ENCODE data around the gene RPS3A. TPM values are rescaled to one million over a fixed set of nuclear protein-coding genes. Genes with fewer than 3 reads are reported as not detected.
"Not testable (repeated sequence)": the region's sequence is repeated elsewhere in the genome, so short reads cannot be mapped to it uniquely, and the experiment has no call there.

The RPS3A gene
- total RNA-seq (2014; rRNA removed; shearing (Covaris generic)), result 1,672 and 2,009 TPM in 2 replicates

DNA sequence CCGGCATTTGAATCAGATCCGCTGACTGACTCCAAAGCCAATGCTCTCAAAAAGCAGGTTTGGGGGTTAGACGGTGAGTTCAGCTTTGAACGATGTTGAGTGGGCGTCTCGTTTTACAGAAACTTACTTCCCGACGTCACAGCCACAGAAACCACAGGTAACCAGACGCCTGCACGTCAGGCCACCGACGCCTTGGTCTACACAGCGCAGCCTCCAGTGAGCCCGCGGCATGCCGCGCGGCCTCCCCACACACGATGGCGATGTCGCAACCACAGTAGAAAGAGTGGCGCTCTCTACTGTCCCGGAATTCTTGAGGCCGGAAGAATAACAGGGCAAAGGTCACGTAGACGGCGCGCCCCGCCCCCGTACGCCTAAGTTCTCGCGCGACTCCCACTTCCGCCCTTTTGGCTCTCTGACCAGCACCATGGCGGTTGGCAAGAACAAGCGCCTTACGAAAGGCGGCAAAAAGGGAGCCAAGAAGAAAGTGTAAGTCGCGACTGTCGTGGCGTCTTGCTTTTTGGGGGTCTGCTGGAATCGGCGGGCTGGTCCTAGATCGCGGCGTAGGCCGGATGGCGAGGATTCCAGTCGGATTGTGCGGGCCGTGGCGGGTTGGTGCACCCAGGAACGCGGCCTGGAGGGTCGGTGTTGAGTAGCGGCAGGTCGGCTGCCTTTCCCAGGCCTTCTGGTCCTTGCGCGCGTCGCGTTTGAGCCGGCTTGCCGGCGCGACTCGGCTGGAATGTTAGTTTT is at the start of gene RPS3A:
Gene RPS3A (plus strand): TSS at position 400 of the 747 bp plus-strand sequence. CDS start 25 bp downstream, at position 425.
- peak; percentile 90 for DNase-seq (ENCODE audit: low read depth)

DNA sequence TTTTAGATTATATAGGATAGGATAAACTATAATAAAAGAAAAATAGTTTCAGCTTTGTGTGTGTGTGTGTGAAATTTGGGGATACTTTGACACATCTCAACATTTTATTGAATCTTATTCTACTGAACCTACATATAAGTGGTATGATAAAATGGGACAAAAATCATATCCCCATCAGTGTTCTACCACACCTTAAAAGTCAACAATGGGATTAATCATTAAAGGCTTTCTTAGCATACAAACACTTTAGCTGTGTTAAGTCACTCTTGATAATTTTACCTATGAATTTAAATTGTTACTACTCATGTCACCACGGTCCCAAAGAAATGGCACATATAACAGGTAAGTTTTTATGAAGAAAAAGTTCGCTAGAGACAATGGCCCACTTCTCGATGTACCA is 46.6 kb upstream of the RPS3A start:
- no peak for DNase-seq (ENCODE audit: low read depth)

DNA sequence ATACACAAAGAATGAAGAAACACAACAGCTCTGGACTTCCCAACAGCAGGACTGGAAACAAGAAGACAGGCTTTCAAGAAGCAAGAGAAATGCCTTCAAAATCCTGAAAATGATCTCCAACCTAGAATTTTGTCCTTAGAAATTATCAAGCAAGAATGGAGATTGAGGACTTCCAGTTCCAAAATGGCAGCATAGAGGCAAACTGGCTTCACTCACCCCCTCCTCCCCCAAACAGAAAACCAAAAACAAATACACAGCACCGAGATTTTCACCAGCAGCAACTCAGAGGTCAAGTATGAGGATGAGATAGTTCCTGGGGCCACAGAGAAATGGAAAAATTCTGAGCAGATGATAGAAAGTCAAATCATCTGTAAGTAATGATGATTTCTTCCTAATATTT is 43.9 kb upstream of the RPS3A start:
- DNase-seq (ENCODE audit: low read depth), result peak; percentile 4

DNA sequence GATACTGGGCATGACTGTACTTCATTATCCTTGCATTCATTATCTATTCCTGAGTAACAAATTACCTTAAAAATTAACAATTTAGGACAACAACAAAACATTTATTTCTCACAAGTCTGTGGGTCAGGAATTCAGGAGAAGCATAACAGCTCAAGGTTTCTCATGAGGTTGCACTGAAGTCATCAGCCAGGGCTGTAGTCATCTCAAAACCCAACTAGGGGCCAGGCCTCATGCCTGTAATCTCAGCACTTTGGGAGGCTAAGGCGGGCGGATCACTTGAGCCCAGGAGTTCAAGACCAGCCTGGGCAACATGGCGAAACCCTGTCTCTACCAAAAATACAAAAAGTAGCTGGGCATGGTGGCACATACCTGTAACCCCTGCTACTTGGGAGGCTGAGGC is 36.3 kb upstream of the RPS3A start:
- DNase-seq (ENCODE audit: low read depth), result not testable (repeated sequence)

DNA sequence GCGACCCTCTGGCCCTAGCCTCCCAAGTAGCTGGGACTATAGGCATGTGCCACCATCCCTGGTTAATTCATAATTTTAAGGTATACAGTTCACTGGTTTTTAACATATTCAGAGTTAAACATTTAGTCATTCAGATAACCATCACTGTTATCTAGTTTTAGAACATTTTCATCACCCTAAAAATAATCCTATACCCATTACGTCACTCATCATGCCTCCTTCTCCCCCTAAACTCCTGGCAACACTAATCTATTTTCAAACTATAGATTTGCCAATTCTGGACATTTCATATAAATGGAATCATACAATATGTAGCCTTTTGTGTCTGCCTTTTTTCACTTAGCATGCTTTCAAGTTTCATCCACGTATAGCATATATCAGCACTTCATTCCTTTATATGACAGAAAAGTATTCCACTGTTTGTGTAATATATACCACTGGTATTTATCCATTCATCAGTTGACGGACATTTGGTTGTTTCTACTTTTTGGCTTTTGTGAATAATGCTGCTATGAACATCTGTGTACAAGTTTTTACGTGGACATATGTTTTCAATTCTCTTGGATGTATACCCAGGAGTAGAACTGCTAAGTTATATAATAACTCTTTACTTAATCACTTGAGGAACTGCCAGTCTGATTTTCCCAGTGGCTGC is 32.0 kb upstream of the RPS3A start:
- no peak for DNase-seq (ENCODE audit: low read depth)

DNA sequence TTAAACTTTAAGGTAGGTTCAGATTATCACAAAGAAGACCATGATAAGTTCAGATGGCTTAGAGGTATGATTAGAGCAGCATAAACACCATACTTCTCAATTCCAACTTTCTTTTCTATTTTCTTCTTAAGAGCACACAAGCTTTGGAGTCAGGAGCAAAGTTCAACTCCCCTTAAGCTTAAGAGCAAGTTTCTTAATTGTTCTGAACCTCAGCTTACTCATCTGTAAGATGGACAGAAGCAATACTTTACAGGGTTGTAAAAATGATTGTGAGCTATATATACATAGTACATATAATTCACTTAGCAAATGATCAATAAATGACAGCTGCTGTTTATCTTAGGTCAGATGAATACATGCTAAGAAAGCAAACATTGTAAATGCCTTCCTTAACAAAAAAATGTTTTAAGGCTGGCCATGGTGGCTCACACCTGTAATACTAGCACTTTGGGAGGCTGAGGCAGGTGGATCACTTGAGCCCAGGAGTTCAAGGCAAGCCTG is 25.0 kb upstream of the RPS3A start:
- no peak for DNase-seq (ENCODE audit: low read depth)

DNA sequence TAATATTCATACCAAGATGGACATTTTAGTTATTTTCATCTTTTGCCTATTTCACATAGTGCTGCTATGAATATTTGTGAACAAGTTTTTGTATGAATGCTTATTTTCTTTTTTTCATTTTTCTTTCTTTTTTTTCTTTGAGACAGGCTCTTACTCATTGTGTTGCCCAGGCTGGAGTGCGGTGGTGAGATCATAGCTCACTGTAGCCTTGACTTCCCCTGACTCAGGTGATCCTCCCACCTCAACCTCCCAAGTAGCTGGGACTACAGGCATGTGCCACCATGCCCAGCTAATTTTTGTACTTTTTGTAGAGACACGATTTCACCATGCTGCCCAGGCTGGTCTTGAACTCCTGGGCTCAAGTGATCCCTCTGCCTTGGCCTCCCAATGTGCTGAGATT is 21.4 kb upstream of the RPS3A start:
- peak; percentile 16 for DNase-seq (ENCODE audit: low read depth)

DNA sequence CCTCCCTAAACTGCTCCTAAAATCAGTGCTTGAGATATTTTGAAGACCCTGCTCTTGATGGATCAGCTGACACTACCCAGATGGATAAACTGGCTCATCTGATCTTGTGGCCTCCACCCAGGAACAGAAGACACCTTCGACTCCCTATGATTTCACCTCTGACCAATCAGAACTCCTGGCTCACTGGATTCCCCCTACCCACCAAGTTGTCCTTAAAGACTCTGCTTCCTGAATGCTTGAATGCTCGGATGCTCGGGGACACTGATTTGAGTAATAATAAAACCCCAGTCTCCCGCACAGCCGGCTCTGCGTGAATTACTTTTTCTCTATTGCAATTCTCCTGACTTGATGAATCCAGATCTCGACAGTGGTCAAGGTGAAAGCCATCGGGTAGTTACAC is 12.0 kb upstream of the RPS3A start:
- DNase-seq (ENCODE audit: low read depth), result no peak

DNA sequence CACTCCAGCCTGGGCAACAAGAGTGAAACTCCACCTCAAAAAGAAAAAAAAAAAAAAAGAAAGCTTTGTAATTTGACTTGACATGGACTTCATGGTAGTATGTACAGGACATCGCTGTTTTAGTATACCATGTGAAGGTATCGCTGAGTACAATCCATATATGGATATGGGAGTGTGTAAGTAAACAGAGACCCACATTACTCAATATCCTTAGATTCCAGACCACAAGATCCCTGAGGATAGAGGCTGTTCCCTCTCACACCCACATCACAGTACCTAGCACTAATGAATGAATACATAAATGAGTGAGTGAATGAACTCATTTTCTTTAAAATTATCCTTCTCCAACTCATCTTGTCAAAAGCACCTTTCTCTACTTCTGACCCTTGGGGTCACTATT is 8.4 kb upstream of the RPS3A start:
- DNase-seq (ENCODE audit: low read depth), result no peak

DNA sequence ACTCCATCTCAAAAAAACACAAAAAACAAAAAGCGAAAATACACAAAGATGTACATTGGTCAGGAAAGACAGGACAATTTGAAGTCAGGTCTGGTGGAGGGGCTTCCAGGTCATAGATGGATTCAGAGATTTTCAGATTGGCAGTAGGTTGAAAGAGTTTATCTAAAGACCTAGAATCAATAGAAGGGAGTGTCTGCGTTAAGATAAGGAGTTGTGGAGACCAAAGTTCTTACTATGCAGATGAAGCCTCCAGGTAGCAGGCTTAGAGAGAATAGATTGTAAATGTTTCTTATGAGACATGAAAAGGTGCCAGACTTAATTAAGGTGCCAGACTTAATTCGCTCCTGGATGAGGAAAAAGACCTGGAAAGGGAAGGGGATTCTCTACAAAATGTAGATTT is 6.9 kb upstream of the RPS3A start:
- DNase-seq (ENCODE audit: low read depth), result no peak

DNA sequence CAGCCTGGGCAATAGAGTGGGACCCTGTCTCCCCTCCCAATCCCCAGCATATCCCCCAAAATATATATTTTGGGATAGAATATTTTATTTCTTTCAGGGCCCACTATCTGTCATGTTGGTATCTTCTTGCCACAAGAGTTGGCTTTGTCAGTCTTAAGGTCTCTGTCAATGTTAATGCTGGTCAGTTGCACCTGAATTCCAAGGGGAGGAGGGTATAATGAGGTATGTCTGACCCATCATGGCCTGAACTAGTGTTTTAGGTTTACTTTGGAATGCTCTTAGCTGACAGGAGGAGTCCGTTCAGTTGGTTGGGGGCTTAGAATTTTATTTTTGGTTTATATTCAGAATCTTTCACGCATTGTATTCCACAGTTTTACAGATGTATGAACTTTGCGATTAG is 6.2 kb upstream of the RPS3A start:
- no peak for DNase-seq (ENCODE audit: low read depth)

DNA sequence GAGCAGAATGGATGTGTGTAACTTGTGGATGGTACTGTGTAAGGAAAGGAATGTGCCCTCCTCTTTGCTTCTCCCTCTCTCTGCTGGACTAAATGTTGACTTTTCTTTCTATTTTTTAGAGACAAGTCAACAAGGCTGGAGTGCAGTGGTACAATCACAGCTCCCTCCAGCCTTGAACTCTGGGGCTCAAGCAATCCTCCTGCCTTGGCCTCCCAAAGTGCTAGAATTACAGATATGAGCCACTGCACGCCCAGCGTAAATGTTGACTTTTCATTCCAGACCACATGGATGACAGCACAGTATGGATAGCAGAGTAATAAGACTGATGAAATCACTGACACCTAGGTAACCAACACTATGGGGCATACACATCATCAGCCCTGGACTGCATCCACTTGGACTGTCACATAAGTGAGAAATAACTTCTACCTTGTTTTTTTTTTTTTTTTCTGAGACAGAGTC is 5.1 kb upstream of the RPS3A start:
- DNase-seq (ENCODE audit: low read depth), result no peak

DNA sequence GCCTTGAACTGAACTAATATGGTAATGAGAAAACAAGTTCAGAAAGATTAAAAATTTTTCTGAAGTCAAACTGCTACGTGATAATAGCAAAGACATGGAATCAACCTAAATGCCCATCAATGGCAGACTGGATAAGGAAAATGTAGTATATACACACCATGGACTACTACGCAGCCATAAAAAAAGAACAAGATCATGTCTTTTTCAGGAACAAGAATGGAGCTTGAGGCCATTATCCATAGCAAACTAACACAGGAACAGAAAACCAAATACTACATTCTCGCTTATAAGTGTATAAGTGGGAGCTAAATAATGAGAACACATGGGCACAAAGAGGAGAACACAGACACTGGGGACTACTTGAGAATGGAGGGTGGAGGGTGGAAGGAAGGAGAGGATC is 4.3 kb upstream of the RPS3A start:
- no peak for DNase-seq (ENCODE audit: low read depth)

DNA sequence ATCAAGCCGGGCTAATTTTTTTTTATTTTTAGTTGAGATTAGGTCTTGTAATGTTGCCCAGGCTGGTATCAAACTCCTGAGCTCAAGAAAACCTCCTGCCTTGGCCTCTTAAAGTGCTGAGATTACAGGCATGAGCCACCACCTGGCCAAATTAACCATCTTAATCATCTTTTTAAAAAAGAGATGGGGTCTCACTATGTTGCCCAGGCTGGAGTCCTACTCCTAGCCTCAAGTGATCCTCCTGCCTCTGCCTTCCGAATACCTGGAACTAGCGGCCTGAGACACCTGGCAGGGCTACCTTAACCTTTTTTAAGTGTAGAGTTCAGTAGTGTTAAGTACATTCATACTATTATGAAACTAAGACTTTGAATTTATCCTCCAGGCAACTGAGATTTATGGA is 1.7 kb upstream of the RPS3A start:
- DNase-seq (ENCODE audit: low read depth), result no peak

DNA sequence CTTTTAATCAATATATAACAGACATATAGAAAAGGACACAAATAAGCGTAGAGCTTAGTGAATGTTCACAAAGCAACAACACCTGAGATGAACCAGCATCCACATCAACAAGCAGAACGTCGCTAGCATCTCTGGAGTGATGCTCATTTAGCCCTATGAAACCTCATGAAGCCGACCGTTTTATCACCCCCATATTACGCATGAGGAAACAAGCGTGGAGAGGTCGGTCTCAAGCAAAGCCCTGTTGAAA is 524 bp upstream of the RPS3A start:
- DNase-seq (ENCODE audit: low read depth), result no peak

DNA sequence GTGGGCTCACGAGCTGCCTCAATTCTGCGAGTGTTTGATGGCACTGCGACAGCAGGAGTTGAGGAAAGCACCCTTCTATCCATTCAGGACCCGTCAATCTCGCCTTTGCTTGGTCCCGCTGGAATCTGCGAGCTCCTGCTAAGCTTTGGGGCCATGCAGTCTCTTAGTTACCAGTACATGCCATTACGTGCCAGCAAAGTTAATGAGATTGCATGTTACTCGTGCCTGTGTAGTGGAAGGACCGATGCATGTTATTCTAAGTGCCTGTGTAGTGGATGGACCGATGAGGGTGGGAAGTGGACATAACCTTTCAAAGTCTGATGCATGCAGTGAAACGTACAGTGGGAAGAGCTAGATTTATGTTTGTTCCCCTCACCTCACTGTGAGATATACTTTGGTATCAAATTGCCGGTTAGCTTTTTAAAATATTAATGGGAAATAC is 569 bp downstream of the RPS3A start:
- peak; percentile 23 for DNase-seq (ENCODE audit: low read depth)

DNA sequence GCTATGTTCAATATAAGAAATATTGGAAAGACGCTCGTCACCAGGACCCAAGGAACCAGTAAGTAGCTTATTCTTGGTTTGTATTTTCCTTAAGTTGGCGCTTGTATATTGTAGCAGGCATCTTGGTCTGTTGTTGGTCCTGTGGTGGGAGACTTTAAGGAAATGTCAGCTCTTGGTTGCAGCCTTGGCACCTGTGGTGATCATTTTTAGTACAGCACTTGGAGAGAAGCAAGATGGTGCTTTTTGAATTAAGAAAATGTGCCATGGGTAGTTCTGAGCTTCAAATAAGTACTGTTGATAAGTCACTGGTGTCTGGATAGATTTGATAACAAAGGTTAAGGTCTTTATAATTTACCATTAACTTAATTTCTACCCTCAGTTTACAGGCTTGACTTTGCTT is 1.1 kb downstream of the RPS3A start:
- DNase-seq (ENCODE audit: low read depth), result no peak

DNA sequence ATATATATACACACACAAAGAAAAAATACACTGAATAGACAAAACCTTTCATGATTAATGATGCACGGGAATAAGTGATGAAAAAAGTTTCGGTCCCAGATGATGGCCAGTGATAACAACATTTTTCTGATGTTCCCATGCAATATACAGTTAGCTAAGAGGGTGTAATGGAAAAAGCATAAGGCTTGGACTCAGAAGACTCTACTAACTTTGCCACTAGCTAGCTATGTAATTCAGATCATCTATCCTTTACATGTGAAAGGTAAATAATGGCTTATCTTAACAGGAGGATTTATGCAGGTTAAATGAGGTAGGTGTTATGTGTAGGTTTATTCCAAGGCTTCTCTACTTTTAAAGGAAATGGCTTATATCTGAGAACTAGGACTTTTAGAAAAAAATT is 4.3 kb downstream of the RPS3A start:
- DNase-seq (ENCODE audit: low read depth), result no peak

DNA sequence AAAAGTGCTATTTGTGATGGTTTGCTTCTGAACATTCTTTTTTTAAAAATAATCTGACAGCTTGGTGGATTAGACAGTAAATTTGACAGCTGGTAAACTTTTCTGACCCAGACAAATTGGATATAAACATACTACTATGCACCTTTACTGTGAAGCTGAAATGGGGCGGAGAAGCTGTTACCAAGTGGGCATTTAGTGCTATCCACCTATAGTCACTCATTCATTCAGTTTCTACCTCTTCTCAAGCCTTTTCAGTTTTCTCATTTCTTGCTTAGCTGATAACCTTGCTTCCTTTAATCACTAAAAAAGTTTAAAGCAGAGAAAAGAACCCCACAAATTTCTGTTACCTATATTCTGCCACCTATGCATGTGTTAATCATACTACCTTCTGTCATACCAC is 5.2 kb downstream of the RPS3A start:
- no peak for DNase-seq (ENCODE audit: low read depth)

DNA sequence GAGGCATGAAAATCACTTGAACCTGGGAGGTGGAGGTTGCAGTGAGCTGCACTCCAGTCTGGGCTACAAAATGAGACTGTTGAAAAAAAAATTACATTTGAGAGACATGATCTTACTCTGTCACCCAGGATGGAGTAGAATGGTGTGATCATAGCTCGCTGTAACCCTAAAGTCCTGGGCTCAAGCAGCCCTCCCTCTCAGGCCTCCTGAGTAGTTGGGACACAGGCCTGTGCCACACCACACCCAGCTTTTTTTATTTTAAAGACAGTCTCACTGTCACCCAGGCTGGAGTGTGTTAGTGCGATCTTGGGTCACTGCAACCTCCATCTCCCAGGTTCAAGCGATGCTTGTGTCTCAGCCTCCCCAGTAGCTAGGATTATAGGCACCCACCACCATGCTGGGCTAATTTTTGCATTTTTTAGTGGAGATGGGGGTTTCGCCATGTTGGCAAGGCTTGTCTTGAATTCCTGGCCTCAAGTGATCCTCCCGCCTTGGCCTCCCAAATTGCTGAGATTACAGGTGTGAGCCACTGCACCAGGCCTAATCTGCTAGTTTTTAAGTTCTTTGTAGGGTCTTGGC is 6.1 kb downstream of the RPS3A start:
- no peak for DNase-seq (ENCODE audit: low read depth)

DNA sequence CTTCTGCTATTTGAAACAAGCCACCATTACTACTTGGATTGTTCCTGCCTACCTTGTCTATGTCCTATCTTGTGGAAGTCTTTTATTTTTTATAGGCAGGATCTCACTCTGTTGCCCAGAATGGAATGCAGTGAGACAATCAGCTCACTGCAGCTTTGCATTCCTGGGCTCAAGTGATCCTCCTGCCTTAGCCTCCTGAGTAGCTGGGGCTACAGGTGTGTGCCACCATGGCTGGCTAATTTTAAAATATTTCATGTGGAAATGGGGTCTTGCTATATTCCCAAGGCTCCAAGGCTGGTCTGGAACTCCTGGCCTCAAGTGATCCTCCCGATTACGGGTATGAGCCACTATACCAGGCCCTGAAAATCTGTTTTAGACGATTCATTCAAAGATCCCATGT is 7.6 kb downstream of the RPS3A start:
- no peak for DNase-seq (ENCODE audit: low read depth)

DNA sequence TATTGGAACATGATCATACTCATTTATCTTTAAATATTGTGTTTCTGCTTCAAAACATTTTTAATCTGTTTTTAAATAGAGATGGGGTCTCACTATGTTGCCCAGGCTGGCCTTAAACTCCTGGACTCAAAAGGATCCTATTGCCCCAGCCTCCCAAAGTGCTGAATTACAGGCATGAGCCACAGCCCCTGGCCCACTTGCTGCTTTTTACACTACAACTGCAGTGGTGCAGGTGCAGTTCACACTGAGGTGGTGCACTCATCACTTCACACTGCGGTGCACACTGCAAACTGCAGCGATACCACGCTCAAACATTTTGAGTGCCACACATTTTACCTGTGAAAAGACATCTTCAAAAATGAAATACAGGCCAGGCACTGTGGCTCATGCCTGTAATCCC is 10.8 kb downstream of the RPS3A start:
- DNase-seq (ENCODE audit: low read depth), result no peak

DNA sequence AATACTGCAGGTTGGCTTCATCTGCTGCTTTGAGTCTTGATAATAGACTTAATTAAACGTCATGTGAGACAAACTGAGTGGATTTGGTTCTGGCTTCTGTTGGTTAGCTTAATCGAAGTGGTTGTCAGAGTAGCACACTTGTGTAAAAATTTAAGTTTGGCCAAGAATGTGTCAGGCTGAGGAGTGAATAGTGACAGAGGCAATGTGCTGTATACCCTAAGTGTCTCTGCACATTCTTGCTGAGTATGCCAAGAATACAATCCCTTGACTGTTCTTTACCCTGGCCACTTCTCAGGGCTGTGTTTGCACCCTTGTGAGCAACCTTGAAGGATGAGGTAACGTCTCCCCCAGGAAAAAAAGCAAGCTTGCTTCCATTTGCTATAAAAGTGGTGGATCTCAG is 14.9 kb downstream of the RPS3A start:
- no peak for DNase-seq (ENCODE audit: low read depth)

All from M059J (cell line).